Stimulated activated naive CD8-positive, alpha-beta T cell treated with anti-CD3 and anti-CD28 coated beads, Interleukin-15, Interleukin-2, amounts not matched to agents 100 ng/mL and 50 ng/mL, for 24 hours (primary cell): ENCODE results near the gene TPRG1.
A peak's percentile ranks its signal among the peaks of the same experiment; 100 is the strongest.

Experiments used
- H3K27ac Mint-ChIP-seq: one replicate; pipeline ENCODE4 v1.8.0; 2021; ENCODE audit warnings: mild to moderate bottlenecking, mixed read lengths
- H3K27me3 Mint-ChIP-seq: one replicate; pipeline ENCODE4 v1.8.0; 2021; ENCODE audit warnings: mixed read lengths
- H3K36me3 Mint-ChIP-seq: one replicate; pipeline ENCODE4 v1.8.0; 2021; ENCODE audit warnings: low read depth, mixed read lengths
- H3K4me1 Mint-ChIP-seq: one replicate; pipeline ENCODE4 v1.8.0; 2021; ENCODE audit warnings: low read depth, mixed read lengths
- H3K4me3 Mint-ChIP-seq: one replicate; pipeline ENCODE4 v1.8.0; 2021; ENCODE audit warnings: mild to moderate bottlenecking, mixed read lengths
- H3K9me3 Mint-ChIP-seq: one replicate; pipeline ENCODE4 v1.8.0; 2021; ENCODE audit warnings: mixed read lengths

The TPRG1 gene

GRCh38 chr3:189233225-189233858, 61.6 kb downstream of the TPRG1 start:
- H3K9me3 Mint-ChIP-seq = no peaks in the 10 kb centered on the region
- H3K4me1 Mint-ChIP-seq = peaks cover 32% of the 10 kb centered on the region
- no peaks in the 10 kb centered on the region for H3K27me3 Mint-ChIP-seq
- H3K4me3 Mint-ChIP-seq = no peak overlapping the region
- no peak overlapping the region for H3K27ac Mint-ChIP-seq
- H3K36me3 Mint-ChIP-seq = no peaks in the 10 kb centered on the region

GRCh38 chr3:189235214-189235613, 63.4 kb downstream of the TPRG1 start:
- H3K27me3 Mint-ChIP-seq = no peaks in the 10 kb centered on the region
- H3K4me3 Mint-ChIP-seq = no peak overlapping the region
- H3K36me3 Mint-ChIP-seq = no peaks in the 10 kb centered on the region
- H3K27ac Mint-ChIP-seq = no peak overlapping the region
- H3K4me1 Mint-ChIP-seq = peaks cover 30% of the 10 kb centered on the region
- H3K9me3 Mint-ChIP-seq = no peaks in the 10 kb centered on the region

GRCh38 chr3:189236352-189236751, 64.6 kb downstream of the TPRG1 start:
- H3K4me3 Mint-ChIP-seq = no peak overlapping the region
- no peaks in the 10 kb centered on the region for H3K27me3 Mint-ChIP-seq
- no peaks in the 10 kb centered on the region for H3K36me3 Mint-ChIP-seq
- H3K27ac Mint-ChIP-seq = peak overlapping the region; percentile 71
- H3K4me1 Mint-ChIP-seq = peaks cover 30% of the 10 kb centered on the region
- H3K9me3 Mint-ChIP-seq = no peaks in the 10 kb centered on the region

- Mint-ChIP-seq H3K4me3 (no peak overlapping the region), H3K4me1 (peaks cover 29% of the 10 kb centered on the region), H3K27ac (no peak overlapping the region), H3K27me3 (no peaks in the 10 kb centered on the region), H3K9me3 (no peaks in the 10 kb centered on the region), H3K36me3 (no peaks in the 10 kb centered on the region)
Observed at GRCh38 chr3:189237526-189237925, 65.8 kb downstream of the TPRG1 start.

GRCh38 chr3:189238071-189238470, 66.3 kb downstream of the TPRG1 start:
- Mint-ChIP-seq H3K36me3 (no peaks in the 10 kb centered on the region), H3K4me3 (no peak overlapping the region), H3K27me3 (no peaks in the 10 kb centered on the region), H3K4me1 (peaks cover 23% of the 10 kb centered on the region), H3K27ac (no peak overlapping the region), H3K9me3 (no peaks in the 10 kb centered on the region)

GRCh38 chr3:189239616-189240015, 67.8 kb downstream of the TPRG1 start:
- no peaks in the 10 kb centered on the region for H3K36me3 Mint-ChIP-seq
- no peak overlapping the region for H3K4me3 Mint-ChIP-seq
- H3K4me1 Mint-ChIP-seq = peaks cover 19% of the 10 kb centered on the region
- no peak overlapping the region for H3K27ac Mint-ChIP-seq
- H3K27me3 Mint-ChIP-seq = no peaks in the 10 kb centered on the region
- H3K9me3 Mint-ChIP-seq = no peaks in the 10 kb centered on the region

- H3K27ac Mint-ChIP-seq = no peak overlapping the region
- no peaks in the 10 kb centered on the region for H3K36me3 Mint-ChIP-seq
- H3K9me3 Mint-ChIP-seq = peaks cover 12% of the 10 kb centered on the region
- H3K4me1 Mint-ChIP-seq = no peaks in the 10 kb centered on the region
- no peaks in the 10 kb centered on the region for H3K27me3 Mint-ChIP-seq
- no peak overlapping the region for H3K4me3 Mint-ChIP-seq
Observed at GRCh38 chr3:189249987-189250386, 78.2 kb downstream of the TPRG1 start.

GRCh38 chr3:189258261-189258660, 86.5 kb downstream of the TPRG1 start:
- H3K36me3 Mint-ChIP-seq = no peaks in the 10 kb centered on the region
- H3K9me3 Mint-ChIP-seq = peaks cover 9% of the 10 kb centered on the region
- no peaks in the 10 kb centered on the region for H3K4me1 Mint-ChIP-seq
- H3K4me3 Mint-ChIP-seq = no peak overlapping the region
- no peak overlapping the region for H3K27ac Mint-ChIP-seq
- H3K27me3 Mint-ChIP-seq = no peaks in the 10 kb centered on the region

GRCh38 chr3:189260556-189261493, 89.1 kb downstream of the TPRG1 start:
- no peaks in the 10 kb centered on the region for H3K4me1 Mint-ChIP-seq
- no peak overlapping the region for H3K4me3 Mint-ChIP-seq
- H3K27ac Mint-ChIP-seq = no peak overlapping the region
- no peaks in the 10 kb centered on the region for H3K9me3 Mint-ChIP-seq
- H3K27me3 Mint-ChIP-seq = no peaks in the 10 kb centered on the region
- H3K36me3 Mint-ChIP-seq = no peaks in the 10 kb centered on the region

GRCh38 chr3:189262746-189263145, 91.0 kb downstream of the TPRG1 start:
- no peak overlapping the region for H3K27ac Mint-ChIP-seq
- H3K4me1 Mint-ChIP-seq = no peaks in the 10 kb centered on the region
- H3K9me3 Mint-ChIP-seq = no peaks in the 10 kb centered on the region
- H3K27me3 Mint-ChIP-seq = no peaks in the 10 kb centered on the region
- H3K4me3 Mint-ChIP-seq = no peak overlapping the region
- no peaks in the 10 kb centered on the region for H3K36me3 Mint-ChIP-seq

GRCh38 chr3:189267981-189268613, 96.3 kb downstream of the TPRG1 start:
- H3K9me3 Mint-ChIP-seq = no peaks in the 10 kb centered on the region
- H3K27me3 Mint-ChIP-seq = no peaks in the 10 kb centered on the region
- H3K27ac Mint-ChIP-seq = no peak overlapping the region
- peaks cover 7% of the 10 kb centered on the region for H3K4me1 Mint-ChIP-seq
- H3K4me3 Mint-ChIP-seq = no peak overlapping the region
- H3K36me3 Mint-ChIP-seq = no peaks in the 10 kb centered on the region

GRCh38 chr3:189269365-189269764, 97.6 kb downstream of the TPRG1 start:
- H3K4me1 Mint-ChIP-seq = peaks cover 14% of the 10 kb centered on the region
- H3K36me3 Mint-ChIP-seq = no peaks in the 10 kb centered on the region
- H3K27me3 Mint-ChIP-seq = no peaks in the 10 kb centered on the region
- no peak overlapping the region for H3K27ac Mint-ChIP-seq
- H3K4me3 Mint-ChIP-seq = no peak overlapping the region
- no peaks in the 10 kb centered on the region for H3K9me3 Mint-ChIP-seq

GRCh38 chr3:189270248-189270832, 98.6 kb downstream of the TPRG1 start:
- Mint-ChIP-seq H3K36me3 (no peaks in the 10 kb centered on the region), H3K4me3 (no peak overlapping the region), H3K27me3 (no peaks in the 10 kb centered on the region), H3K9me3 (no peaks in the 10 kb centered on the region), H3K4me1 (peaks cover 14% of the 10 kb centered on the region), H3K27ac (no peak overlapping the region)

- Mint-ChIP-seq H3K27ac (peak overlapping the region; percentile 69), H3K4me1 (peaks cover 27% of the 10 kb centered on the region), H3K36me3 (no peaks in the 10 kb centered on the region), H3K9me3 (peaks cover 4% of the 10 kb centered on the region), H3K4me3 (no peak overlapping the region), H3K27me3 (peaks cover 4% of the 10 kb centered on the region)
Observed at GRCh38 chr3:189272500-189273119, 100.8 kb downstream of the TPRG1 start.
